ENCODE data around the gene GPR153. TPM values are rescaled to one million over a fixed set of nuclear protein-coding genes. Genes with fewer than 3 reads are reported as not detected.
A peak's percentile ranks its signal among the peaks of the same experiment; 100 is the strongest.

The GPR153 gene
- total and polyA plus RNA-seq, 2 of the 13 experiments (the other 11 are each of a cell fraction or from before 2014, with no cell fraction given) = 0.22 to 0.31 TPM

DNA sequence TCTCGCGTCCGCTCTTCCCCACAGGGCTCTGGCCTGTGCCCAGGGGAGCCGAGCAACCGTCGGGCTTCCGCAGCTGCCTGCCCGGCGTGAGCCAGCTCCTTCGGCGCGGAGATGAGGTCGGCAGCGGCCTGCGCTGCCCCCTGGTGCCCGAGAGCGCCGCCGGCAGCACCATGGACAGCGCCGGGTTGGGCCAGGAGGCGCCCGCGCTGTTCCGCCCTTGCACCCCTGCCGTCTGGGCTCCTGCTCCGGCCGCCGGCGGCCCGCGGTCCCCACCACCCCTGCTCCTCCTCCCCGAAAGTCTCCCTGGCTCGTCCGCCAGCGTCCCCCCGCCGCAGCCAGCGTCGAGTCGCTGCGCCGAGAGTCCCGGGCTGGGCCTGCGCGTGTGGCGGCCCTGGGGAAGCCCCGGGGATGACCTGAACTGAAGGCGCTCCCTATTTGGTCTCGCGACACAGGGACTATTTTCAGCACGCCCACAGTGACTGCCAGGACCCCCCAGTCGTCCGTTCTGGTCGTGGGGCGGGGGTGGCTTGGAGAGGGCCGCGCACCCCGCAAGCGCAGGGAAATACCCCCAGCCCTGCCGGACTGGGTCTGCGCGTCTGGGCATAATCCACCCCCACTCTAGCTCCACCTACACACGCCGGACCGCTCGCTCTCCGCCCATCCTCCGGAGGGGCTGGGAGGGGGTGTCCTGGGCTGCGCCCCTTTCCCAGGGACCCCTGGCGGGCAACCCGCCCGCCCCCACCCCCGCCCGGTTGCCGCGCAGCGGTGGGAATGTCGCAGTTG lies 15.6 kb downstream of the GPR153 start (continued):
- TF ChIP-seq MTA3 (CRISPR knock-in tag; IDR thresholded peaks at IDR 0.05) = no peak
- peak; percentile 98 for TF ChIP-seq MAF1 (CRISPR knock-in tag; IDR thresholded peaks at IDR 0.05; ENCODE audit: borderline replicate concordance)
- peak; percentile 88; the same call in 1 of the 2 replicates for TF ChIP-seq TOE1 (CRISPR knock-in tag; IDR thresholded peaks at IDR 0.05)
- TF ChIP-seq RAD21 (CRISPR knock-in tag; IDR thresholded peaks at IDR 0.05) = peak; percentile 95
- TF ChIP-seq, protein P1, sequence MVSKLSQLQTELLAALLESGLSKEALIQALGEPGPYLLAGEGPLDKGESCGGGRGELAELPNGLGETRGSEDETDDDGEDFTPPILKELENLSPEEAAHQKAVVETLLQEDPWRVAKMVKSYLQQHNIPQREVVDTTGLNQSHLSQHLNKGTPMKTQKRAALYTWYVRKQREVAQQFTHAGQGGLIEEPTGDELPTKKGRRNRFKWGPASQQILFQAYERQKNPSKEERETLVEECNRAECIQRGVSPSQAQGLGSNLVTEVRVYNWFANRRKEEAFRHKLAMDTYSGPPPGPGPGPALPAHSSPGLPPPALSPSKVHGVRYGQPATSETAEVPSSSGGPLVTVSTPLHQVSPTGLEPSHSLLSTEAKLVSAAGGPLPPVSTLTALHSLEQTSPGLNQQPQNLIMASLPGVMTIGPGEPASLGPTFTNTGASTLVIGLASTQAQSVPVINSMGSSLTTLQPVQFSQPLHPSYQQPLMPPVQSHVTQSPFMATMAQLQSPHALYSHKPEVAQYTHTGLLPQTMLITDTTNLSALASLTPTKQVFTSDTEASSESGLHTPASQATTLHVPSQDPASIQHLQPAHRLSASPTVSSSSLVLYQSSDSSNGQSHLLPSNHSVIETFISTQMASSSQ (IDR thresholded peaks at IDR 0.05; ENCODE audit: low read depth) = no peak
- TF ChIP-seq, protein P1 (CRISPR knock-in tag; IDR thresholded peaks at IDR 0.05; ENCODE audit: borderline replicate concordance) = peak; percentile 68
- TF ChIP-seq, protein P2, sequence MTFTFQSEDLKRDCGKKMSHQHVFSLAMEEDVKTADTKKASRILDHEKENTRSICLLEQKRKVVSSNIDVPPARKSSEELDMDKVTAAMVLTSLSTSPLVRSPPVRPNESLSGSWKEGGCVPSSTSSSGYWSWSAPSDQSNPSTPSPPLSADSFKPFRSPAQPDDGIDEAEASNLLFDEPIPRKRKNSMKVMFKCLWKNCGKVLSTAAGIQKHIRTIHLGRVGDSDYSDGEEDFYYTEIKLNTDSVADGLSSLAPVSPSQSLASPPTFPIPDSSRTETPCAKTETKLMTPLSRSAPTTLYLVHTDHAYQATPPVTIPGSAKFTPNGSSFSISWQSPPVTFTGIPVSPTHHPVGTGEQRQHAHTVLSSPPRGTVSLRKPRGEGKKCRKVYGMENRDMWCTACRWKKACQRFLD (CRISPR knock-in tag; IDR thresholded peaks at IDR 0.05; ENCODE audit: borderline replicate concordance) = peak; percentile 95
- TF ChIP-seq RARA (CRISPR knock-in tag; IDR thresholded peaks at IDR 0.05) = peak; percentile 83
- TF ChIP-seq PCBP1 (IDR thresholded peaks at IDR 0.05; ENCODE audit: borderline replicate concordance, low read depth, low read length) = peak; percentile 80; the same call in 1 of the 2 replicates
- TF ChIP-seq, protein P3, sequence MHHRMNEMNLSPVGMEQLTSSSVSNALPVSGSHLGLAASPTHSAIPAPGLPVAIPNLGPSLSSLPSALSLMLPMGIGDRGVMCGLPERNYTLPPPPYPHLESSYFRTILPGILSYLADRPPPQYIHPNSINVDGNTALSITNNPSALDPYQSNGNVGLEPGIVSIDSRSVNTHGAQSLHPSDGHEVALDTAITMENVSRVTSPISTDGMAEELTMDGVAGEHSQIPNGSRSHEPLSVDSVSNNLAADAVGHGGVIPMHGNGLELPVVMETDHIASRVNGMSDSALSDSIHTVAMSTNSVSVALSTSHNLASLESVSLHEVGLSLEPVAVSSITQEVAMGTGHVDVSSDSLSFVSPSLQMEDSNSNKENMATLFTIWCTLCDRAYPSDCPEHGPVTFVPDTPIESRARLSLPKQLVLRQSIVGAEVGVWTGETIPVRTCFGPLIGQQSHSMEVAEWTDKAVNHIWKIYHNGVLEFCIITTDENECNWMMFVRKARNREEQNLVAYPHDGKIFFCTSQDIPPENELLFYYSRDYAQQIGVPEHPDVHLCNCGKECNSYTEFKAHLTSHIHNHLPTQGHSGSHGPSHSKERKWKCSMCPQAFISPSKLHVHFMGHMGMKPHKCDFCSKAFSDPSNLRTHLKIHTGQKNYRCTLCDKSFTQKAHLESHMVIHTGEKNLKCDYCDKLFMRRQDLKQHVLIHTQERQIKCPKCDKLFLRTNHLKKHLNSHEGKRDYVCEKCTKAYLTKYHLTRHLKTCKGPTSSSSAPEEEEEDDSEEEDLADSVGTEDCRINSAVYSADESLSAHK (CRISPR knock-in tag; IDR thresholded peaks at IDR 0.05; ENCODE audit: borderline replicate concordance) = peak; percentile 96
- 0 out of 2 replicates have a peak, but pooled peaks have one; percentile 67 for TF ChIP-seq ZNF619 (CRISPR knock-in tag; IDR thresholded peaks at IDR 0.05)
- no peak for TF ChIP-seq ZKSCAN1 (IDR thresholded peaks at IDR 0.05; ENCODE audit: low read length)
- TF ChIP-seq RBM22 (optimal IDR thresholded peaks at IDR 0.05; ENCODE audit: low read length) = no peak
- peak; percentile 98 for TF ChIP-seq MED13 (CRISPR knock-in tag; IDR thresholded peaks at IDR 0.05)
- TF ChIP-seq EP300 (IDR thresholded peaks at IDR 0.05; ENCODE audit: low read depth in 2 of 2, low read length in 2 of 2) = no peak
- peak; percentile 65; the same call in 1 of the 2 replicates for TF ChIP-seq EP300 (CRISPR knock-in tag; IDR thresholded peaks at IDR 0.05; ENCODE audit: borderline replicate concordance)
- TF ChIP-seq ZNF615 (CRISPR knock-in tag; IDR thresholded peaks at IDR 0.05; ENCODE audit: borderline replicate concordance) = peak; percentile 90; the same call in 1 of the 2 replicates
- no peak for TF ChIP-seq HMGA1 (CRISPR knock-in tag; conservative IDR thresholded peaks at IDR 0.05)
- peak; percentile 99 for TF ChIP-seq ZNF256 (CRISPR knock-in tag; conservative IDR thresholded peaks at IDR 0.05)
- no peak for TF ChIP-seq MBD4 (IDR thresholded peaks at IDR 0.05; ENCODE audit: borderline replicate concordance, low read length)

Data from HepG2 (cell line).